Right cardiac atrium (tissue), 5 donors: ENCODE measurements around the gene RAB3GAP2. TPM values are rescaled to one million over a fixed set of nuclear protein-coding genes. Genes with fewer than 3 reads are reported as not detected.
A peak's percentile ranks its signal among the peaks of the same experiment; 100 is the strongest.
"Not testable (repeated sequence)": the region's sequence is repeated elsewhere in the genome, so short reads cannot be mapped to it uniquely, and the experiment has no call there.

Source experiments
- ATAC-seq, 2 donors: fragments of 200-7000 bp; cut with Tn5 transposase; one replicate each; pipeline versions ENCODE4 v1.8.0 to v1.9.1; 2020; ENCODE audit warnings: moderate library complexity in 2 of 2, mild to moderate bottlenecking in 1 of 2
- DNase-seq, 3 donors: peaks; one replicate each; pipeline ENCODE4 v3.0.0-alpha.2; 2020
- H3K27ac ChIP-seq: one replicate; pipeline ENCODE4 v1.5.1; 2013; ENCODE audit warnings: mild to moderate bottlenecking, low read length, control low read depth, moderate library complexity
- H3K27me3 ChIP-seq: one replicate; pipeline ENCODE4 v1.6.1; 2013; ENCODE audit not compliant: control insufficient read depth, insufficient read depth
- H3K4me1 ChIP-seq: one replicate; pipeline ENCODE4 v1.6.1; 2013; ENCODE audit warnings: low read length; ENCODE audit not compliant: control insufficient read depth, insufficient read depth
- H3K4me3 ChIP-seq: one replicate; pipeline ENCODE4 v1.5.1; 2013; ENCODE audit warnings: low read length, control low read depth
- H3K9me3 ChIP-seq: one replicate; pipeline ENCODE4 v1.6.1; 2013; ENCODE audit warnings: low read length; ENCODE audit not compliant: control insufficient read depth
- WGBS: extraction: QIAGEN DNeasy Blood & Tissue Kit; methylation state at CpG from one replicate; pipeline ENCODE4 v1.1.7; 2013; 5-methylcytosine and 5-hydroxymethylcytosine counted together
- intact Hi-C, 4 donors: fragments of 100-400 bp; cut with DNase I; formaldehyde crosslinking; loops; one replicate each; pipeline versions ENCODE4 v1.11.0 to v1.14.0; 2022 to 2023
- long read RNA-seq, 4 donors: library from polyadenylated mRNA; unstranded; transcript quantifications; one replicate each; pipeline ENCODE4 v2.0.0, GENCODE V29; 2020 to 2021
- polyA plus RNA-seq: library from polyadenylated mRNA; stranded (reverse); fragments of 200-250 nt; gene quantifications from one replicate; pipeline ENCODE4 v1.2.3, GENCODE V29; 2013
- total RNA-seq, 4 donors: library from RNA; stranded (reverse); fragmentation: NEBNext Ultra II Directional; extraction: Animal tissue kit (Norgen Biotek cat#: 25700); gene quantifications; one replicate each; pipeline ENCODE4 v1.2.1, GENCODE V29; 2021
- donor health status: healthy with polysubstance abuse.
- donor health status: DM: no; HTN: yes; CAD: no.
- donor health status: DM: no; HTN: no; CAD: no.
- donor health status: DM: no; HTN: yes; CAD: no; lungs with severe emphysema.
- donor health status: DM: yes; HTN: yes; CAD: no.

RAB3GAP2 gene
- total RNA-seq (10 to 100 TPM; 23.3 to 31.9 (median 24.9) TPM), polyA plus RNA-seq (7.4 TPM)
- long read RNA-seq, donor 1, partial matches to known transcripts, result 6 of 28 reads
- long read RNA-seq, donor 1, other reads (novel, unspliced or antisense), result 22 of 28 reads
- long read RNA-seq, donor 2, partial matches to known transcripts, result 5 of 12 reads
- long read RNA-seq, donor 2, other reads (novel, unspliced or antisense), result 7 of 12 reads
- long read RNA-seq, donor 3, partial matches to known transcripts, result 8 of 69 reads
- long read RNA-seq, donor 3, other reads (novel, unspliced or antisense), result 60 of 69 reads
- long read RNA-seq, donor 4, partial matches to known transcripts, result 0 of 11 reads
- long read RNA-seq, donor 4, other reads (novel, unspliced or antisense), result 11 of 11 reads

GRCh38 chr1:220272047-220272840 lies at the start of gene RAB3GAP2:
TSS of gene RAB3GAP2 (minus strand) at chr1:220272453. CDS start at chr1:220272337, 116 bp downstream.
- Histone ChIP-seq H3K27ac (peak within 1 kb of the TSS; percentile 76), H3K27me3 (no peaks in the 10 kb centered on the region), H3K4me1 (peaks cover 4% of the 10 kb centered on the region), H3K9me3 (no peaks in the 10 kb centered on the region), H3K4me3 (peak within 1 kb of the TSS; percentile 86)
- ATAC-seq (peak; percentile 98 to 99), DNase-seq (peak; percentile 97 to 98 (median 98))
- intact Hi-C loops, result no loop called here
- WGBS, result under 1% methylated on average over 49 of the region's 49 CpGs

DNA sequence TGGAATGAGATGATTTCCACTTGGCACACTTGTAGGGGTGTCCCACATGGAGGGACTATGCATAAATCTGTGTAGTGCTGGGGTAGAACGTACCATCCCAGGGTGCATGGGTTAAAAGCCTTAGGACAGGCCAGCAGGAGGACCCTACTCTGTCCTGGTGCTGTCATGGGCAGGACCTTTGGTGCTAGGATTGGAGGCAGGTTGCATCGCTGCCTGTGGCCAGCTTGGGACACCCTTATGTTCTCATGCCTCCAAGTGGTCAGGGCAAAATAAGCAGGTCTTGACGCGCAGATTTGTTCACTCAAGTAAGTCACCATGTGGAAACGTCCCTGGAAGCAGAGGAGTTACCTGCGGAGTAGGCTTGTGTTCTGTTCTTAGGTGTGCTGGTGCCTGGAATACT lies 49.5 kb upstream of the RAB3GAP2 start:
- intact Hi-C loops, result no loop called here
- H3K27me3 ChIP-seq, result no peaks in the 10 kb centered on the region
- no peak for DNase-seq
- H3K4me1 ChIP-seq, result no peaks in the 10 kb centered on the region
- 91% methylated on average over 6 of the region's 6 CpGs for WGBS
- no peak for ATAC-seq
- no peak overlapping the region for H3K27ac ChIP-seq
- no peak overlapping the region for H3K4me3 ChIP-seq
- H3K9me3 ChIP-seq, result no peaks in the 10 kb centered on the region

DNA sequence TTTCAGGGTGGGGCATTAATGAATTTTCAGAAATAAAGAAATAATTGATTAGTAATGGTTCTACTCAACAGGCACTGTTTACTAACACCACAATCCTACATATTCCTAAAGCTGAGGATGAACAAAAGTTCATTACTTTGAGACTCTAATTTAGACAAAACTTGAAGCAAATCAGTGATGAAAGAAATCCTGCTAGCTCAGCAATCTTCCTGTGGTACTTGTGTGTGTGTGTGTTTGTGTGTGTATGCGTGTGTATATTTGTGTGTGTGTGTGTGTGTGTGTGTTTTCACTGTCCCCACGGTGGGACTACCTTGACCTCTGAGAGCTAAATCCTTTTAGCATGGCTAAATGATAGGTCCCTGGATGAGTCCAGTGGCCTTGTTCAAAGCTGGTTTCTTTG lies 48.5 kb upstream of the RAB3GAP2 start:
- WGBS, result 87% methylated on average over 2 of the region's 2 CpGs
- no peak overlapping the region for H3K4me3 ChIP-seq
- no peak overlapping the region for H3K27ac ChIP-seq
- H3K9me3 ChIP-seq, result no peaks in the 10 kb centered on the region
- DNase-seq, result no peak
- no peaks in the 10 kb centered on the region for H3K4me1 ChIP-seq
- intact Hi-C loops, result no loop called here
- no peak for ATAC-seq
- H3K27me3 ChIP-seq, result no peaks in the 10 kb centered on the region

DNA sequence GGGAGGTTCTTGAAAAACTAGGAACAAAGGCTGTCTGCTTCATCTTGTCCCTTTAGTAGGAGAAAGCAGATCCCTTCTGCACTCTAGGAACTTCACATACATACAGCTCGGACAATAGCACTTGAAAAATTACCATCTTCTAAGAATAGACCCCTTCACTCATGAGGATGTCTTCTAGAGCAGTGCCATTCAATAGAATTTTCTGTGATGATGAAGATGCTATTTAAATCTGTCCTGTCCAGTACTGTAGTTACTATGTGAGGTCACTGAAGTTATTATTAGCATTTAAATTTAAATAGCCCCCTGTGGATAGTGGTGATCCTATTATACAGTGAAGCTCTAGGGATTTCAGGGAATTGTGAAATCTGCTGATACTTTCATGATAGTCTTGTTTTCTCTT lies 46.4 kb upstream of the RAB3GAP2 start:
- Histone ChIP-seq H3K27me3 (no peaks in the 10 kb centered on the region), H3K4me3 (no peak overlapping the region), H3K27ac (no peak overlapping the region), H3K4me1 (no peaks in the 10 kb centered on the region), H3K9me3 (no peaks in the 10 kb centered on the region)
- intact Hi-C loops, result no loop called here
- WGBS, result 51% methylated on average over 1 of the region's 1 CpG
- ATAC-seq (peak in 1 of 2 donors; percentile 32), DNase-seq (no peak)

GRCh38 chr1:220317161-220317560 lies 44.9 kb upstream of the RAB3GAP2 start:
- 79% methylated on average over 4 of the region's 4 CpGs for WGBS
- intact Hi-C loops, result no loop called here

GRCh38 chr1:220316305-220316704 lies 44.1 kb upstream of the RAB3GAP2 start:
- no peak overlapping the region for H3K27ac ChIP-seq
- 81% methylated on average over 3 of the region's 3 CpGs for WGBS
- H3K27me3 ChIP-seq, result no peaks in the 10 kb centered on the region
- no peaks in the 10 kb centered on the region for H3K4me1 ChIP-seq
- DNase-seq, result no peak
- intact Hi-C loops, result no loop called here
- ATAC-seq, result no peak
- no peaks in the 10 kb centered on the region for H3K9me3 ChIP-seq
- no peak overlapping the region for H3K4me3 ChIP-seq

More at GRCh38 chr1:220317161-220317560, 44.9 kb upstream of the RAB3GAP2 start:
- Histone ChIP-seq H3K27me3 (no peaks in the 10 kb centered on the region), H3K9me3 (no peaks in the 10 kb centered on the region), H3K4me3 (no peak overlapping the region), H3K27ac (no peak overlapping the region), H3K4me1 (no peaks in the 10 kb centered on the region)
- DNase-seq, result no peak
- no peak for ATAC-seq

DNA sequence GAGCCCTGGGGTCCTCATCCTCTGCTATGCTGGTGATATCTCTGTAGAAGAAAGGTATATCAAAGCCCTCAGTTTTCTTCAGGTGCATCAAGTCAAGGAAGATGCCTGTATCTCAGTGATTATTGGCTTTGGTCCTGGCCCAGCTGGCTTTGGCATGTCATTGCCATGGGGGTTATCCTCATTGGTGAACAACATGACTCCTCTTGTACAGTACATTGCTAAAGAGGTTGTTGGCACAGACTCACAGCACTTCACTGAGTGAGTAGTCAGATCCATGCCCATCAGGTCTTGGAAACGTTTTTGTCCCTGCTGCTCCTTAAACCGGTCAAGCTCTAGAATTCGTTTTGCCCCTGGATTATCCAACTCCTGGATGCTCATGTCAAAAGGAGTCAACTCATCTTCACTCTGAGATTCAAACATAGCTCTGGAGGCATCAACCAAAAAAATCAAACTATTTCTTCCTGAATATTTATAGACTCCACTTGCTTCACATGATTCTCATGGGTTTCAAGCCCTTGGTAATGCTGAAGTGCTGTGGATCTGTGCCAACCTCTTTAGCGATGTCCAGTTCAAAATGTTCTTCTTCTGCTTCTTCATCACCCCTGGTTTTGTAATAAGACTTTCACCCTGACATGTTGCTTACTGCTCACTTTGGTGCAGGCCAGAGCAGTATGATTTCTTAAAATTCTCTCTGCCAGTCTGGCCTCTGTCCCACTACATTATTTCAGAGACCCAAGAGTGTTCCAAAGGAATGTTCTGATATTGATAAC lies 43.0 kb upstream of the RAB3GAP2 start:
- intact Hi-C loops, result no loop called here
- no peak for DNase-seq
- 52% methylated on average over 4 of the region's 4 CpGs for WGBS

GRCh38 chr1:220313576-220313975 lies 41.3 kb upstream of the RAB3GAP2 start:
- Histone ChIP-seq H3K27me3 (no peaks in the 10 kb centered on the region), H3K9me3 (no peaks in the 10 kb centered on the region), H3K4me1 (no peaks in the 10 kb centered on the region), H3K4me3 (no peak overlapping the region), H3K27ac (no peak overlapping the region)
- no peak for ATAC-seq
- 41% methylated on average over 1 of the region's 1 CpG for WGBS
- intact Hi-C loops, result no loop called here
- no peak for DNase-seq

More for the DNA sequence above, 43.0 kb upstream of the RAB3GAP2 start:
- ATAC-seq, result peak; percentile 76
- H3K27me3 ChIP-seq, result no peaks in the 10 kb centered on the region
- no peaks in the 10 kb centered on the region for H3K4me1 ChIP-seq
- no peaks in the 10 kb centered on the region for H3K9me3 ChIP-seq
- peak overlapping the region; percentile 43 for H3K27ac ChIP-seq
- H3K4me3 ChIP-seq, result no peak overlapping the region

DNA sequence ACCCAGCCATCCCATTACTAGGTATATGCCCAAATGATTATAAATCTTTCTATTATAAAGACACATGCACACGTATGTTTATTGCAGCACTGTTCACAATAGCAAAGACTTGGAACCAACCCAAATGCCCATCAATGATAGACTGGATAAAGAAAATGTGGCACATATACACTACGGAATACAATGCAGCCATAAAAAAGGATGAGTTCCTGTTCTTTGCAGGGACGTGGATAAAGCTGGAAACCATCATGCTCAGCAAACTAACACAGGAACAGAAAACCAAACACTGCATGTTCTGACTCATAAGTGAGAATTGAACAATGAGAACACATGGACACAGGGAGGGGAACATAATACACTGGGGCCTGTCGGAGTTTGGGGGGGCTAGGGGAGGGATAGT lies 37.9 kb upstream of the RAB3GAP2 start:
- H3K4me3 ChIP-seq, DNase-seq, intact Hi-C loops, ATAC-seq, H3K27me3 ChIP-seq, H3K9me3 ChIP-seq, H3K27ac ChIP-seq, H3K4me1 ChIP-seq: not testable (repeated sequence)
- WGBS, result 84% methylated on average over 4 of the region's 4 CpGs

DNA sequence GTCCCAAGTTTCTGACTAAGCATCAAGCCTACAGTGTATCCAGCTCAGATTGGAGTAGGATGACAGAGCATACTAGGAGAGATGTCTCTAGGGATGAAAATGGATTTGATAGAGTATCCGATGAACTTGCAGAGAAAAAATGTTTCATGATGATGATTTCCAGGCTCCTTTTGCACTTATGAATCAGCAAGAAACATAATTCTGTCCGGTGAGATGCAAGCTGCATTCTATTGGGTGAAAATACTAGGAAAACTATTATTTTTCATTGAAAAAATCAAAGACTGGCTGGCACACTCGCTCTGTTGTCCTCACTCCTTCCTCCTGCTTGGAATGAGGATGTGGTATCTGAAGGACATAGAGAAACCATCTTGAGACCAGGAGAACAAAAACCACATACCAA lies 35.4 kb upstream of the RAB3GAP2 start:
- 83% methylated on average over 3 of the region's 3 CpGs for WGBS
- ATAC-seq, result no peak
- intact Hi-C loops, result no loop called here
- H3K9me3 ChIP-seq, result no peaks in the 10 kb centered on the region
- H3K4me3 ChIP-seq, result no peak overlapping the region
- no peaks in the 10 kb centered on the region for H3K4me1 ChIP-seq
- no peak for DNase-seq
- no peaks in the 10 kb centered on the region for H3K27me3 ChIP-seq
- no peak overlapping the region for H3K27ac ChIP-seq

DNA sequence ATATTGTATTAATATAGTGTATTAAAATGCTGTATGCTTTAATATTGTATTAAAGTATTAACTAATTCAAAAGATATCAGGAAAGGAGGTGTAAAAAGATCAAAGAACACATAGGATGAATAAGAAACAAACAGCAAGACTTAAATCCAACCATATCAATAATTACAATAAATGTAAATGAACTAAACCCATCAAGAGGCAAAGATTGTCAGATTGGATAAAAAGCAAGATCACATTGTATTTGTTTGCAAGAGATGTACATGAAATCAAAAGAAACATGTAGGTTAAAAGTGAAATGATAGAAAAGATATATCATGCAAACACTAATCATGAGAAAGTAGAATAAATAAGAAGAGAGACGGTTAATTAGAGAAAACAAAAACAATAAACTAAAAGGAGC lies 34.1 kb upstream of the RAB3GAP2 start:
- no peaks in the 10 kb centered on the region for H3K27me3 ChIP-seq
- intact Hi-C loops, result no loop called here
- H3K4me3 ChIP-seq, result no peak overlapping the region
- 95% methylated on average over 1 of the region's 1 CpG for WGBS
- DNase-seq (no peak), ATAC-seq (no peak)
- H3K4me1 ChIP-seq, result no peaks in the 10 kb centered on the region
- H3K9me3 ChIP-seq, result no peaks in the 10 kb centered on the region
- H3K27ac ChIP-seq, result no peak overlapping the region
